Measurements from ENCODE around the gene TNNI2. TPM values are rescaled to one million over a fixed set of nuclear protein-coding genes. Genes with fewer than 3 reads are reported as not detected.

Gene TNNI2
- total and polyA plus RNA-seq, 4 donors = 0.22 to 0.28 TPM; not detected in 2

DNA sequence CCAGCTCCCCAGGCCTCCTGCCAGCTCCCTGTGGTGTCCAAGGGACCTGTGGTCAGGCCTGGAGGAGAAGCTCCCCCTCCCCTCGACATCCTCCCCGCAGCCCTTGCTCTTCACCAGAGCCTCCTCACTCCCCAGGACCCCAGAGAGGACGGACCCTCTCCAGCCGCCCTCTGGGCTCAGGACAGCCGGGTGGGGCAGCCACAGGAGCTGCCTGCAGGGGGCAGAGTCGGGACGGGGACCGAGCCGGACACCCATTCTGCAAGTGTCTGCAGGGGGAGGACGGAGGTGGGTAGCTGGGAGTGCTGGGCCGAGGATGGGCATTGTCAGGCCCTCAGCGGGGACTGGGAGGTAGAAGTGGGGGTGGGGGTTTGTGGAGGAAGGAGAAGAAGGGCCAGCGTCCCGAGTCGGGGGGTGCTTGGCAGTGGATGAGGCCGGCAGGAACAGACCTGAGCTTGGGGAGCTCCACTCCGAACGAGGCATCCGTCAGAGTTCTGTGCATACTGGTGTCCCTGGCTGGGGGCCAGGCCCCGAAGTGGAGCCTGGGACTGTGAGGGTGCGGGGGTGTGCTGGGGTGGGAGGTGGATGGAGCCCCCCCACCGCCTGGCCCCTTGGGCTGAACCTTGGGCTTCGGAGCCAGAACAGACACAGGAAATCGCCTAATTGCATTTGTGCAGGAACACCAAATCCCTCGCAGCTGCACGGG, 37.7 kb downstream of the TNNI2 start:
- TF ChIP-seq NR2F2 (IDR thresholded peaks at IDR 0.05) = no peak
- TF ChIP-seq RAD21 (IDR thresholded peaks at IDR 0.05) = peak in 1 of 2 donors; percentile 58
- TF ChIP-seq, protein P1, sequence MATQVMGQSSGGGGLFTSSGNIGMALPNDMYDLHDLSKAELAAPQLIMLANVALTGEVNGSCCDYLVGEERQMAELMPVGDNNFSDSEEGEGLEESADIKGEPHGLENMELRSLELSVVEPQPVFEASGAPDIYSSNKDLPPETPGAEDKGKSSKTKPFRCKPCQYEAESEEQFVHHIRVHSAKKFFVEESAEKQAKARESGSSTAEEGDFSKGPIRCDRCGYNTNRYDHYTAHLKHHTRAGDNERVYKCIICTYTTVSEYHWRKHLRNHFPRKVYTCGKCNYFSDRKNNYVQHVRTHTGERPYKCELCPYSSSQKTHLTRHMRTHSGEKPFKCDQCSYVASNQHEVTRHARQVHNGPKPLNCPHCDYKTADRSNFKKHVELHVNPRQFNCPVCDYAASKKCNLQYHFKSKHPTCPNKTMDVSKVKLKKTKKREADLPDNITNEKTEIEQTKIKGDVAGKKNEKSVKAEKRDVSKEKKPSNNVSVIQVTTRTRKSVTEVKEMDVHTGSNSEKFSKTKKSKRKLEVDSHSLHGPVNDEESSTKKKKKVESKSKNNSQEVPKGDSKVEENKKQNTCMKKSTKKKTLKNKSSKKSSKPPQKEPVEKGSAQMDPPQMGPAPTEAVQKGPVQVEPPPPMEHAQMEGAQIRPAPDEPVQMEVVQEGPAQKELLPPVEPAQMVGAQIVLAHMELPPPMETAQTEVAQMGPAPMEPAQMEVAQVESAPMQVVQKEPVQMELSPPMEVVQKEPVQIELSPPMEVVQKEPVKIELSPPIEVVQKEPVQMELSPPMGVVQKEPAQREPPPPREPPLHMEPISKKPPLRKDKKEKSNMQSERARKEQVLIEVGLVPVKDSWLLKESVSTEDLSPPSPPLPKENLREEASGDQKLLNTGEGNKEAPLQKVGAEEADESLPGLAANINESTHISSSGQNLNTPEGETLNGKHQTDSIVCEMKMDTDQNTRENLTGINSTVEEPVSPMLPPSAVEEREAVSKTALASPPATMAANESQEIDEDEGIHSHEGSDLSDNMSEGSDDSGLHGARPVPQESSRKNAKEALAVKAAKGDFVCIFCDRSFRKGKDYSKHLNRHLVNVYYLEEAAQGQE (IDR thresholded peaks at IDR 0.05) = no peak
- TF ChIP-seq, protein P2, sequence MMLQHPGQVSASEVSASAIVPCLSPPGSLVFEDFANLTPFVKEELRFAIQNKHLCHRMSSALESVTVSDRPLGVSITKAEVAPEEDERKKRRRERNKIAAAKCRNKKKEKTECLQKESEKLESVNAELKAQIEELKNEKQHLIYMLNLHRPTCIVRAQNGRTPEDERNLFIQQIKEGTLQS (IDR thresholded peaks at IDR 0.05) = no peak
- TF ChIP-seq YY1 (IDR thresholded peaks at IDR 0.05) = no peak
- TF ChIP-seq, protein P3, sequence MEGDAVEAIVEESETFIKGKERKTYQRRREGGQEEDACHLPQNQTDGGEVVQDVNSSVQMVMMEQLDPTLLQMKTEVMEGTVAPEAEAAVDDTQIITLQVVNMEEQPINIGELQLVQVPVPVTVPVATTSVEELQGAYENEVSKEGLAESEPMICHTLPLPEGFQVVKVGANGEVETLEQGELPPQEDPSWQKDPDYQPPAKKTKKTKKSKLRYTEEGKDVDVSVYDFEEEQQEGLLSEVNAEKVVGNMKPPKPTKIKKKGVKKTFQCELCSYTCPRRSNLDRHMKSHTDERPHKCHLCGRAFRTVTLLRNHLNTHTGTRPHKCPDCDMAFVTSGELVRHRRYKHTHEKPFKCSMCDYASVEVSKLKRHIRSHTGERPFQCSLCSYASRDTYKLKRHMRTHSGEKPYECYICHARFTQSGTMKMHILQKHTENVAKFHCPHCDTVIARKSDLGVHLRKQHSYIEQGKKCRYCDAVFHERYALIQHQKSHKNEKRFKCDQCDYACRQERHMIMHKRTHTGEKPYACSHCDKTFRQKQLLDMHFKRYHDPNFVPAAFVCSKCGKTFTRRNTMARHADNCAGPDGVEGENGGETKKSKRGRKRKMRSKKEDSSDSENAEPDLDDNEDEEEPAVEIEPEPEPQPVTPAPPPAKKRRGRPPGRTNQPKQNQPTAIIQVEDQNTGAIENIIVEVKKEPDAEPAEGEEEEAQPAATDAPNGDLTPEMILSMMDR (IDR thresholded peaks at IDR 0.05; ENCODE audit: low read depth, low read length, missing input control) = peak; percentile 46
- no peak for TF ChIP-seq HNF4G (IDR thresholded peaks at IDR 0.05)
- H3K9me3 ChIP-seq (ENCODE audit: control insufficient read depth in 4 of 4, low read length in 3 of 4) = no peaks in the 10 kb centered on the region
- no peak overlapping the region for H3K27ac ChIP-seq (ENCODE audit: low read depth in 1 of 2, low read length in 2 of 2)
- no peak overlapping the region for H3K9ac ChIP-seq (ENCODE audit: low read depth in 1 of 2, low read length in 2 of 2)
- H3K4me3 ChIP-seq (ENCODE audit: low read depth in 1 of 3, low read length in 3 of 3) = no peak overlapping the region
- peaks cover 0 to 2% (median 0%) of the 10 kb centered on the region in 4 donors for H3K36me3 ChIP-seq (ENCODE audit: control insufficient read depth in 4 of 4, insufficient read depth in 3 of 4, low read depth in 1 of 4, low read length in 3 of 4)
- no peak for DNase-seq (ENCODE audit: low spot score)
- no peaks in the 10 kb centered on the region for H3K4me1 ChIP-seq (ENCODE audit: control insufficient read depth in 4 of 4, insufficient read depth in 4 of 4, low read length in 3 of 4)
- H3K27me3 ChIP-seq (ENCODE audit: control insufficient read depth in 4 of 4, insufficient read depth in 4 of 4, low read length in 3 of 4) = no peaks in the 10 kb centered on the region
- 49% methylated on average over 26 of the region's 26 CpGs for whole genome bisulfite sequencing

DNA sequence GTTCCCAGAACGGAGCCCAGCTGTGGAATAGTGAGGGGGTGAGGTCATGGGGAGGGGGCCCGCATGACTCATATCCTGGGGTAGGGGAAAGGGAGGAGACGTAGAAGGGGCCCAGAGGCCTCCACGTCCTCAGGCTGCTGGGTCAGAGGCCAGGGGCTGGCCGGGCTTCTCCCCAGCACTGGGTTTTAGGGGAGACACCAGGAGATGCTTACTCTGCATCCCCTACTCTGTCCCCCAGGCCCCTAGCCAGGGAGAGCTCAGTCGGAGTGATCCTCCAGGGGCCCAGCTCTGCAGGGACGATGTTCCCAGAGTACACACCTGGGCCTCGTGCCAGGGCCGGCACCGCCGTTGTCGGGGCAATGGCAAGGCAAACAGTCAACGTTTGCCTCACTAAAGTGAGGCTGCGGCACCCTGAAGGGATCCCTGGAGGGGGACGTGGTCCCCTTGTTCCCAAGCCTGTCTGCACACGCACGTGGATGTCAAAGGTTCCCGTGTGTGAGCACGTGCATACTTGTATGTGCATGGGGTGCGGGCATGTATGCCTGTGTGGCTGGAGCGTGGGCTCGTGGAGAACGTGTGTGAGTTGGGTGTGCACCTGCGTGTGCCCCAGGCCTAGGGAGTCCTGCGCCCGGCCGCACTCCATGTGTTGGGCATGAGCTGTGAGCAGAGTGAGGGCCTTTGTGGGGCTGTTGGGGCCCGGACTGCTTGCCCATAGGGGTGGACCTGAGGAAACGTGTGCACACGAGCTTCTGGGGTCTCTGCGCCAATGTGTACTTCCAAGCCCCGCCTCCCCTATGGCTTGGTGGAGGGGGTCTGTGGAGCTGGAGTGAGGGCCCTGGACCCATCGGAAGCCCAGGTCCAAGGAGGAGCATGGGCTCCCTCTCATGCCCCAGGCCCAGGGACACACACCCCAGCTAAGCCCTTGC, 38.7 kb downstream of the TNNI2 start:
- 64% methylated on average over 33 of the region's 33 CpGs for WGBS
- no peaks in the 10 kb centered on the region for H3K9me3 ChIP-seq (ENCODE audit: control insufficient read depth in 4 of 4, low read length in 3 of 4)
- no peak overlapping the region for H3K9ac ChIP-seq (ENCODE audit: low read depth in 1 of 2, low read length in 2 of 2)
- TF ChIP-seq JUND (IDR thresholded peaks at IDR 0.05) (no peak), NR2F2 (IDR thresholded peaks at IDR 0.05) (no peak)
- TF ChIP-seq, protein P3 (IDR thresholded peaks at IDR 0.05; ENCODE audit: low read depth, low read length, missing input control) = no peak
- H3K36me3 ChIP-seq (ENCODE audit: control insufficient read depth in 4 of 4, insufficient read depth in 3 of 4, low read depth in 1 of 4, low read length in 3 of 4) = peaks cover 0 to 2% (median 0%) of the 10 kb centered on the region in 4 donors
- no peak overlapping the region for H3K4me3 ChIP-seq (ENCODE audit: low read depth in 1 of 3, low read length in 3 of 3)
- no peaks in the 10 kb centered on the region for H3K27me3 ChIP-seq (ENCODE audit: control insufficient read depth in 4 of 4, insufficient read depth in 4 of 4, low read length in 3 of 4)
- H3K27ac ChIP-seq (ENCODE audit: low read depth in 1 of 2, low read length in 2 of 2) = no peak overlapping the region
- no peak for DNase-seq (ENCODE audit: low spot score)
- no peaks in the 10 kb centered on the region for H3K4me1 ChIP-seq (ENCODE audit: control insufficient read depth in 4 of 4, insufficient read depth in 4 of 4, low read length in 3 of 4)
